Measurements from ENCODE around the gene FLT3. TPM values are rescaled to one million over a fixed set of nuclear protein-coding genes. Genes with fewer than 3 reads are reported as not detected.
"Not testable (repeated sequence)": the region's sequence is repeated elsewhere in the genome, so short reads cannot be mapped to it uniquely, and the experiment has no call there.

The FLT3 gene
- total RNA-seq, 1 experiment from 2014 or later: not detected

GRCh38 chr13:28099396-28100149 is 803 bp downstream of the FLT3 start:
- no peak for DNase-seq (ENCODE audit: low spot score)

- DNase-seq (ENCODE audit: low spot score): no peak
Observed at GRCh38 chr13:28097503-28097902, 2.9 kb downstream of the FLT3 start.

- no peak for DNase-seq (ENCODE audit: low spot score)
Observed at GRCh38 chr13:28094306-28094705, 6.1 kb downstream of the FLT3 start.

- DNase-seq (ENCODE audit: low spot score): no peak
Observed at GRCh38 chr13:28093881-28094280, 6.5 kb downstream of the FLT3 start.

- no peak for DNase-seq (ENCODE audit: low spot score)
Observed at GRCh38 chr13:28092431-28092830, 7.9 kb downstream of the FLT3 start.

- no peak for DNase-seq (ENCODE audit: low spot score)
Observed at GRCh38 chr13:28089065-28089464, 11.3 kb downstream of the FLT3 start.

- not testable (repeated sequence) for DNase-seq (ENCODE audit: low spot score)
Observed at GRCh38 chr13:28077820-28078219, 22.6 kb downstream of the FLT3 start.

GRCh38 chr13:28077231-28077630 is 23.1 kb downstream of the FLT3 start:
- no peak for DNase-seq (ENCODE audit: low spot score)

- no peak for DNase-seq (ENCODE audit: low spot score)
Observed at GRCh38 chr13:28071424-28071823, 29.0 kb downstream of the FLT3 start.

GRCh38 chr13:28067491-28067890 is 32.9 kb downstream of the FLT3 start:
- DNase-seq (ENCODE audit: low spot score): no peak

GRCh38 chr13:28058866-28059613 is 41.3 kb downstream of the FLT3 start:
- no peak for DNase-seq (ENCODE audit: low spot score)

GRCh38 chr13:28056970-28057712 is 43.2 kb downstream of the FLT3 start:
- DNase-seq (ENCODE audit: low spot score): no peak

- no peak for DNase-seq (ENCODE audit: low spot score)
Observed at GRCh38 chr13:28056426-28056825, 44.0 kb downstream of the FLT3 start.

GRCh38 chr13:28055357-28055756 is 45.0 kb downstream of the FLT3 start:
- DNase-seq (ENCODE audit: low spot score): no peak

- DNase-seq (ENCODE audit: low spot score): no peak
Observed at GRCh38 chr13:28052945-28053344, 47.4 kb downstream of the FLT3 start.

GRCh38 chr13:28049880-28050875 is 50.2 kb downstream of the FLT3 start:
- DNase-seq (ENCODE audit: low spot score): no peak

GRCh38 chr13:28049215-28049614 is 51.2 kb downstream of the FLT3 start:
- no peak for DNase-seq (ENCODE audit: low spot score)

GRCh38 chr13:28048768-28049167 is 51.6 kb downstream of the FLT3 start:
- DNase-seq (ENCODE audit: low spot score): no peak

- peak; percentile 26 for DNase-seq (ENCODE audit: low spot score)
Observed at GRCh38 chr13:28047757-28048388, 52.5 kb downstream of the FLT3 start.

- DNase-seq (ENCODE audit: low spot score): peak; percentile 56
Observed at GRCh38 chr13:28046981-28047380, 53.4 kb downstream of the FLT3 start.

GRCh38 chr13:28045861-28046260 is 54.5 kb downstream of the FLT3 start:
- no peak for DNase-seq (ENCODE audit: low spot score)
